ENCODE results near the gene WIZ. TPM values are rescaled to one million over a fixed set of nuclear protein-coding genes. Genes with fewer than 3 reads are reported as not detected.

WIZ gene
- total and polyA plus RNA-seq, 2 donors (not counting 1 experiment from before 2014, with no cell fraction given), result 15.0 to 24.8 TPM

- Mint-ChIP-seq H3K4me3 (peak overlapping the region; percentile 84), H3K27me3 (no peaks in the 10 kb centered on the region), H3K27ac (peak overlapping the region; percentile 87), H3K9me3 (ENCODE audit: insufficient read depth) (no peaks in the 10 kb centered on the region), H3K4me1 (peaks cover 12% of the 10 kb centered on the region)
- Histone ChIP-seq H3K9ac (ENCODE audit: low read length) (no peak overlapping the region), H3K27ac (ENCODE audit: low read length in 2 of 2) (no peak overlapping the region), H3K9me3 (ENCODE audit: control extremely low read depth in 1 of 3, control insufficient read depth in 2 of 3, insufficient read depth in 1 of 3, low read length in 2 of 3) (peaks cover 0 to 4% (median 0%) of the 10 kb centered on the region in 3 donors), H3K36me3 (replicated peaks in 1 of 2; ENCODE audit: control extremely low read depth in 1 of 2, control insufficient read depth in 1 of 2, extremely low read depth in 1 of 2, insufficient read depth in 2 of 2, low read length in 1 of 2) (peaks cover 0 to 15% of the 10 kb centered on the region in 2 experiments), H3K79me2 (ENCODE audit: control insufficient read depth, insufficient read depth, low read length) (no peaks in the 10 kb centered on the region), H3K4me1 (ENCODE audit: control insufficient read depth in 2 of 2, insufficient read depth in 2 of 2, low read length in 2 of 2) (peaks cover 8 to 17% of the 10 kb centered on the region in 2 donors), H3K4me3 (ENCODE audit: control extremely low read depth in 1 of 5, extremely low read depth in 1 of 5, insufficient read depth in 1 of 5, low read depth in 2 of 5, low read length in 4 of 5) (no peak overlapping the region), H2AFZ (ENCODE audit: insufficient read depth, low read depth, low read length, poor library complexity, severe bottlenecking) (no peak overlapping the region), H3K27me3 (replicated peaks in 1 of 4; ENCODE audit: control extremely low read depth in 1 of 4, control insufficient read depth in 3 of 4, insufficient read depth in 4 of 4, low read length in 3 of 4) (no peaks in the 10 kb centered on the region), H3K4me2 (replicated peaks; ENCODE audit: low read depth, low read length, poor library complexity, severe bottlenecking) (peak overlapping the region; percentile 100), H4K20me1 (ENCODE audit: control insufficient read depth, insufficient read depth, low read length, poor library complexity, severe bottlenecking) (no peaks in the 10 kb centered on the region)
- intact Hi-C loops (cut with micrococcal nuclease), result no loop called here
- POLR2A ChIA-PET, result no interaction called here
- CTCF ChIA-PET, result interaction anchor here (1.1 kb wide), 1 partner anchor 29 kb away, joined by 5 read pairs; the partner anchor contains the start of gene AKAP8L
- TF ChIP-seq, protein P1, sequence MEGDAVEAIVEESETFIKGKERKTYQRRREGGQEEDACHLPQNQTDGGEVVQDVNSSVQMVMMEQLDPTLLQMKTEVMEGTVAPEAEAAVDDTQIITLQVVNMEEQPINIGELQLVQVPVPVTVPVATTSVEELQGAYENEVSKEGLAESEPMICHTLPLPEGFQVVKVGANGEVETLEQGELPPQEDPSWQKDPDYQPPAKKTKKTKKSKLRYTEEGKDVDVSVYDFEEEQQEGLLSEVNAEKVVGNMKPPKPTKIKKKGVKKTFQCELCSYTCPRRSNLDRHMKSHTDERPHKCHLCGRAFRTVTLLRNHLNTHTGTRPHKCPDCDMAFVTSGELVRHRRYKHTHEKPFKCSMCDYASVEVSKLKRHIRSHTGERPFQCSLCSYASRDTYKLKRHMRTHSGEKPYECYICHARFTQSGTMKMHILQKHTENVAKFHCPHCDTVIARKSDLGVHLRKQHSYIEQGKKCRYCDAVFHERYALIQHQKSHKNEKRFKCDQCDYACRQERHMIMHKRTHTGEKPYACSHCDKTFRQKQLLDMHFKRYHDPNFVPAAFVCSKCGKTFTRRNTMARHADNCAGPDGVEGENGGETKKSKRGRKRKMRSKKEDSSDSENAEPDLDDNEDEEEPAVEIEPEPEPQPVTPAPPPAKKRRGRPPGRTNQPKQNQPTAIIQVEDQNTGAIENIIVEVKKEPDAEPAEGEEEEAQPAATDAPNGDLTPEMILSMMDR (IDR thresholded peaks at IDR 0.05), result no peak
- TF ChIP-seq EZH2 (IDR thresholded peaks at IDR 0.05; ENCODE audit: borderline replicate concordance, insufficient read depth, low read depth, low read length, poor library complexity, severe bottlenecking), result no peak
- DNase-seq (no peak), ATAC-seq (ENCODE audit: low read depth) (no peak)
- WGBS (ENCODE audit: insufficient coverage), result 77% methylated on average over 15 of the region's 17 CpGs
Measured at GRCh38 chr19:15448044-15448777, 1.5 kb downstream of the WIZ start.

DNA sequence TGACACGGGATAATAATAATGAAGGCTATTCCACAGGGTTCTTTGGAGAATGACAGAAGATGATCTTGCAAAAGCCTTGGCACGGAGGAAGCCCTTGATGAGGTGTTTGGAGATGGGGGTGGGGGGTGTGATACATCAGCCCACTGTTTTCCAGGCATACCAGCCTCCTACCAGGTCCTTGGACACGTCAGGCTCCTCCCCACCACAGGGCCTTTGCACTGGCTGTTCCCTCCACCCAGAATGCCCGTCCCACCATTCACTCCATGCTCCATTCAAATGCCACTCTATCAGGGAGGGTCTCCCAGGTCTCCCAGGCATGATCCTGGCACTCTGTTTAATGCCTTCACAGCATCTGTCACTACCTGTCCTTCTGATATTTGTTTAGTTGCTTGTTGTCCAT, 2.7 kb downstream of the WIZ start:
- Histone ChIP-seq H3K4me1 (ENCODE audit: control insufficient read depth in 2 of 2, insufficient read depth in 2 of 2, low read length in 2 of 2) (peaks cover 8 to 17% of the 10 kb centered on the region in 2 donors), H3K79me2 (ENCODE audit: control insufficient read depth, insufficient read depth, low read length) (no peaks in the 10 kb centered on the region), H3K9ac (ENCODE audit: low read length) (no peak overlapping the region), H3K4me3 (ENCODE audit: control extremely low read depth in 1 of 5, extremely low read depth in 1 of 5, insufficient read depth in 1 of 5, low read depth in 2 of 5, low read length in 4 of 5) (no peak overlapping the region), H4K20me1 (ENCODE audit: control insufficient read depth, insufficient read depth, low read length, poor library complexity, severe bottlenecking) (no peaks in the 10 kb centered on the region), H3K27me3 (replicated peaks in 1 of 4; ENCODE audit: control extremely low read depth in 1 of 4, control insufficient read depth in 3 of 4, insufficient read depth in 4 of 4, low read length in 3 of 4) (no peaks in the 10 kb centered on the region), H3K9me3 (ENCODE audit: control extremely low read depth in 1 of 3, control insufficient read depth in 2 of 3, insufficient read depth in 1 of 3, low read length in 2 of 3) (peaks cover 0 to 3% (median 0%) of the 10 kb centered on the region in 3 donors), H3K27ac (ENCODE audit: low read length in 2 of 2) (no peak overlapping the region), H3K36me3 (replicated peaks in 1 of 2; ENCODE audit: control extremely low read depth in 1 of 2, control insufficient read depth in 1 of 2, extremely low read depth in 1 of 2, insufficient read depth in 2 of 2, low read length in 1 of 2) (peaks cover 0 to 10% of the 10 kb centered on the region in 2 experiments), H2AFZ (ENCODE audit: insufficient read depth, low read depth, low read length, poor library complexity, severe bottlenecking) (no peak overlapping the region), H3K4me2 (replicated peaks; ENCODE audit: low read depth, low read length, poor library complexity, severe bottlenecking) (no peak overlapping the region)
- TF ChIP-seq EZH2 (IDR thresholded peaks at IDR 0.05; ENCODE audit: borderline replicate concordance, insufficient read depth, low read depth, low read length, poor library complexity, severe bottlenecking), result no peak
- TF ChIP-seq, protein P1 (IDR thresholded peaks at IDR 0.05), result no peak
- no peaks in the 10 kb centered on the region for H3K27me3 Mint-ChIP-seq
- CTCF ChIA-PET, result interaction anchor here (1.1 kb wide), 1 partner anchor 28 kb away, joined by 5 read pairs; the partner anchor contains the start of gene AKAP8L
- DNase-seq (no peak), ATAC-seq (ENCODE audit: low read depth) (no peak)
- no peak overlapping the region for H3K4me3 Mint-ChIP-seq
- H3K9me3 Mint-ChIP-seq (ENCODE audit: insufficient read depth), result no peaks in the 10 kb centered on the region
- H3K4me1 Mint-ChIP-seq, result peaks cover 12% of the 10 kb centered on the region
- 87% methylated on average over 3 of the region's 4 CpGs for WGBS (ENCODE audit: insufficient coverage)
- POLR2A ChIA-PET, result no interaction called here
- intact Hi-C loops (cut with micrococcal nuclease), result no loop called here
- peak overlapping the region; percentile 59 for H3K27ac Mint-ChIP-seq

Measured in B cell (primary cell).